Activated CD8-positive, alpha-beta memory T cell treated with anti-CD3 and anti-CD28 coated beads, Interleukin-2, amount 10 ng/mL, durations not matched to agents 7 days and 5 days (primary cell): ENCODE data around the gene AVPI1. TPM values are rescaled to one million over a fixed set of nuclear protein-coding genes. Genes with fewer than 3 reads are reported as not detected.

ENCODE experiments used
- ATAC-seq: fragments of 150-1000 bp; cut with Tn5 transposase; one replicate; pipeline ENCODE4 v1.10.0; 2021; ENCODE audit warnings: moderate library complexity
- CTCF ChIA-PET: fragments of 350-600 bp; sonication (Branson Sonifier 250); formaldehyde crosslinking; loops from one replicate; lab custom pipeline; 2021; ENCODE audit warnings: antibody characterized with exemption; lab: Charles Lee
- DNase-seq: peaks from one replicate; pipeline ENCODE4 v3.0.0-alpha.2; 2020
- H3K27ac Mint-ChIP-seq: one replicate; pipeline ENCODE4 v1.8.0; 2021; ENCODE audit warnings: mild to moderate bottlenecking, mixed read lengths
- H3K27me3 Mint-ChIP-seq: one replicate; pipeline ENCODE4 v1.8.0; 2021; ENCODE audit warnings: mixed read lengths
- H3K36me3 Mint-ChIP-seq: one replicate; pipeline ENCODE4 v1.8.0; 2021; ENCODE audit warnings: mild to moderate bottlenecking, mixed read lengths
- H3K4me1 Mint-ChIP-seq: one replicate; pipeline ENCODE4 v1.8.0; 2021; ENCODE audit warnings: mixed read lengths
- H3K4me3 Mint-ChIP-seq: one replicate; pipeline ENCODE4 v1.8.0; 2021; ENCODE audit warnings: mild to moderate bottlenecking, moderate library complexity, mixed read lengths
- H3K9me3 Mint-ChIP-seq: one replicate; pipeline ENCODE4 v1.8.0; 2022; ENCODE audit warnings: low read depth, mixed read lengths
- total RNA-seq, 2 experiments: library from RNA; stranded (reverse); gene quantifications; one replicate each; pipeline ENCODE4 v1.2.3, GENCODE V29; 2021

Gene AVPI1
- total RNA-seq, 2 experiments from 2014 or later = 1.8 to 1.9 TPM

DNA sequence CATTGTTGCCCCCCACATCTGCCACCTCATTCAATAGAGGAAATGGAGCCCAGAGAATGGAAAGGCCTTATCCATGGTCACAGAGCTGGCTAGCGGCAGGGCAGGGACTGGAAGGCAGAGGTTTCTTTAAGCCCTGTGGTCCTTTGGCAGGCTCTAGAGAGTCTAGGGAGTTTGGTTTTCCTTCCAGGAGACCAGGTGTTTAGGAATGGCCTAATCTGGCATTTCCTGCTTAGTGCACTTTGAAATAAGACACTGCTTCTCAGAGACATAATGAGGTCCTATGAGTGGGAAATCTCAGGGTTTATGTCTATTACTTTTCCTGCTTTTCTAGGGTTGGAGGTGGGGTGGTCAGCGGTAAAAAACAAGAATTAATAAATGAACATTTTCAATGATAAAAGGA lies 32.6 kb upstream of the AVPI1 start:
- DNase-seq (no peak), ATAC-seq (no peak)
- Mint-ChIP-seq H3K27ac (no peak overlapping the region), H3K9me3 (no peaks in the 10 kb centered on the region), H3K4me1 (peaks cover 3% of the 10 kb centered on the region), H3K27me3 (peaks cover 17% of the 10 kb centered on the region), H3K4me3 (no peak overlapping the region), H3K36me3 (no peaks in the 10 kb centered on the region)
- CTCF ChIA-PET = interaction anchor here (2.2 kb wide), 1 partner anchor 18 kb away, joined by 6 read pairs; no protein-coding TSS in a partner anchor

DNA sequence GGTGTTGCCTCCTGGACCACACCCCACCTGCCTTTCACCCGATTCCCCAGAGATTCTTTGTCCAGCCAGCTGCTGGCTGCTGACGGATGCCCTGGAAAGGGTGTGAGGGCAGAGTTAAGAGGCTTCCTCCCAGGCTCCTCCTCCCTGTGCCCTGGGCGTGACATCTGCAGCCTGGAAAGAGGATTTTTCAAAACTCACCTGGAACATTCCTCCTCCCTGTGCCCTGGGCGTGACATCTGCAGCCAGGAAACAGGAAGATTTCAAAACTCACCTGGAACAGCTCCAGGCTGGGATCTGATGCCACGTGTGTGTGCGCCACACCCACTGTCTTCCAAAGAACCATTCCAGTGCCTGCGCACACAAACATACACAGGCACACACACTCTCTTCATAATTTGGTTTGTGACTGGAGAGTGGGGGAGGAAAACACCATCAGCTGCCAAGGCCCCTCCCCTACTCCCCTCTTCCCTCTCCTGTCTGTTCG lies 31.7 kb upstream of the AVPI1 start:
- no peak overlapping the region for H3K4me3 Mint-ChIP-seq
- H3K9me3 Mint-ChIP-seq = no peaks in the 10 kb centered on the region
- peaks cover 5% of the 10 kb centered on the region for H3K4me1 Mint-ChIP-seq
- peaks cover 22% of the 10 kb centered on the region for H3K27me3 Mint-ChIP-seq
- H3K36me3 Mint-ChIP-seq = no peaks in the 10 kb centered on the region
- DNase-seq (no peak), ATAC-seq (no peak)
- H3K27ac Mint-ChIP-seq = no peak overlapping the region
- CTCF ChIA-PET = interaction anchor here (1.4 to 2.2 kb wide), 2 partner anchors 10 to 17 kb away, joined by 6 to 7 read pairs; no protein-coding TSS in a partner anchor

DNA sequence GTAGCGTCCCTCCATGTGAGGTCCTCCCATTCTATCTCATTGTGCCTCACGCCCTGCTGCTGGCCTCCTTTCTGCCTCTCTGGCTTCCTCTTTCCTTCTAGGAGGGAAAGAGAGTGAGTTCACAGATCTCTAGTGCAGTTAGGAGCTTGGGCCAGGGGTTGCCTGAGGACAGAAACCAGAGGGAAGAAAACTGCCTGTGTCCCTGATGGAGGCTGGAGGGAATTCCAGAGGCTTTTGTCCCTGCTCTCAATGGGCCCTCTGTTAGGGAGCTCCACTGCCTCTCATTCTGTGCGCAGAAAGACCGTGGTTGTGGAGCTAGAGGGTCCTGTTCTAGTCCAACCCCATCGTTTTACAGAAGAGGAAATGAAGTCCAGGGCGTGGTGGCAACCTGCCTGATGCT lies 31.1 kb upstream of the AVPI1 start:
- CTCF ChIA-PET = interaction anchor here (1.4 to 2.2 kb wide), 2 partner anchors 9 to 16 kb away, joined by 6 to 7 read pairs; no protein-coding TSS in a partner anchor
- DNase-seq (no peak), ATAC-seq (no peak)
- no peak overlapping the region for H3K27ac Mint-ChIP-seq
- H3K4me3 Mint-ChIP-seq = no peak overlapping the region
- H3K27me3 Mint-ChIP-seq = peaks cover 22% of the 10 kb centered on the region
- H3K36me3 Mint-ChIP-seq = no peaks in the 10 kb centered on the region
- H3K9me3 Mint-ChIP-seq = no peaks in the 10 kb centered on the region
- H3K4me1 Mint-ChIP-seq = peaks cover 5% of the 10 kb centered on the region

DNA sequence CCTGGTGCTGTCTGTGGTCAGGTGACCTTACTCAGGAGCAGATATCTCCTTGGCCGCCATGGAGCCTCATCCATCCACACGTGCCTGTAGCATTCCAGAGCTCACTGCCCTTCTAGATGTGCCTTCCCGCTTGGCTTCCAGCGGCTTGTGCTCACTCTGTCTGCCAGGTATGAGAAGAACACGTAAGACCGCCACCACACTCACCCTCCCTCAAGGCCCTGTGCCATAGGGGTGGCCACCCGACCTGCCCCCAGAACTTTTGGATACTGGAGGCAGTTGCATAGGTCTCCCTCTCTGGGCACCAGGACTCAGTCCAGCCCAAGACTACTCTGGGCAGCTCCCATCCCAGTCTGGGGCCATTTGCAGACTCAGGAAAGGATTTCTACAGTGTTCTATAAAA lies 30.6 kb upstream of the AVPI1 start:
- Mint-ChIP-seq H3K36me3 (no peaks in the 10 kb centered on the region), H3K27me3 (peaks cover 28% of the 10 kb centered on the region), H3K4me3 (no peak overlapping the region), H3K27ac (no peak overlapping the region), H3K9me3 (no peaks in the 10 kb centered on the region), H3K4me1 (peaks cover 11% of the 10 kb centered on the region)
- CTCF ChIA-PET = interaction anchor here (1.3 to 1.8 kb wide), 5 partner anchors 9 to 19 kb away, joined by 4 to 11 read pairs (median 7); partner anchors contain the start of gene ZFYVE27
- DNase-seq = no peak
- ATAC-seq = no peak

DNA sequence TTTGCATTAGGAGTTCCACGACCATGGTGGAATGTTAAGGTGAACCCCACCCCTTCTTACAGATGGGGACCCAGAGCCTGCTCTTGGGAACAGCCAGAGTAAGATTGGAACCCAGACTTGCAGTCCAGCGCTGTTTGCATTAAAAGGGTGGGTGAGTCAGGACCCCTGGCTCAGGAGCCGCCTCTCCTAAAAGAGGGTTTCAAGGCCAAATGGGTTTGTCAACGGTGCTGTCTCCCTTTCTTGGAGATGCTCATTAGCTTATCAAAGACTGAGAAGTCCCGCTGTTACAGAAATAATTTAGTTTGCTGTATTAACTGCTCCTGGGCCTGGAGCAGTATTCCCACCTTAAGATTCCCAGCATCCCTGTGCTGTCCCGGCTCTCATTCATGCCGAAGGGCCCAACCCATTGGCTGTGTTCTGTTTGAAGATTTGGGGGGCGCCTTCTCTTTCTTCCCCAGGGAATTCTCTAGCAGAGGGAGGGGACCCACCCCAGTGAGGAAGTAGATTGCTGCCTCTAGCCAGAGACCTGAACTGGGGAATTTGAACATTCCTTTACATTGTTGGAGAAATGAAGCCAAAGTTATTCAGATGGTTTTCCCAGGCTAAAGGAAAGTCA lies 28.3 kb upstream of the AVPI1 start:
- Mint-ChIP-seq H3K27me3 (peaks cover 34% of the 10 kb centered on the region), H3K4me3 (no peak overlapping the region), H3K27ac (no peak overlapping the region), H3K9me3 (no peaks in the 10 kb centered on the region), H3K4me1 (peaks cover 11% of the 10 kb centered on the region), H3K36me3 (no peaks in the 10 kb centered on the region)
- DNase-seq (no peak), ATAC-seq (no peak)
- CTCF ChIA-PET = interaction anchor here (1.4 to 15.3 kb wide), 3 partner anchors 10 to 14 kb away, joined by 4 to 355 read pairs (median 48); partner anchors contain the start of gene ZFYVE27

DNA sequence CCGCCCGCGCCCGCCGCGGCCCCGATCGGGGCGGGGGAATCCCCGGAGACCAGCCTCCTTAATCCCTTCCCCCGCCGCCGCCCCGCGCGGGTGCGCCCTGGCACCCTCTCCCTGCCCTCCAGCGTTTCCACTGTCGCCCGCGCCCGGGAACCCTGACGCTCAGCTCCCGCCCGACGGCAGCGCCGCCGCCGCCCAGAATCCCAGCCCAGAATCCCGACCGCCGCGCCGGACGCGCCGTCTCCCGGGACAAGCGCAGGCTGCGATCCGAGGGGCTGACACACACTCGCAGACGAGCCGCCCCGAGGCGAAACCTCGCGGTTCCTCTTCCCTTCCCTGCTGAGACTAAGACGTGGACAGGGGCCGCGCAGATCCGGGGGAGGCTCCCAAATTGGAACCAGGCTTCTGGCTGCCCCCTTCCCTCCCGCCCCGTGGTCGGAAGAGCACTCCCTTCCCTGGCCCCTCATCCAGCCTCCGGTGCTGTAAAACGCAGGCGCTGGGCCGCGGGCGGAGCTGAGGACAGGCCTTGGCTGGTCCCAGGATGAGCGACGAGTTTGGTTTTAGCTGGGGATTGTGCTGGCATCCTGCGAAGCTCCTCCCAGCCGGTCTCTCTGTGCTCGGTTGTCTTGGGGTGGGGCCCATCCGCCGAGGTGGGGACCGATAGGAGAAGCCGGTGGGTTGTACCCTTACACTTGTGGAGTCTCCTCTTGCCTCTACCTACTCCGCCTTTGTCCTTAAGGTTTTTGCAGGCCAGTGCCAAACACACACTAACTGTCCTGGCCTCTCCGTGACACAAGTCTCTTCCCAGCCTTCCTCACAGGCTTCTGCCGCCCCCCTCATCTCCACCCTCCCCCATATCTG lies 27.6 kb upstream of the AVPI1 start:
- peak overlapping the region; percentile 81 for H3K4me3 Mint-ChIP-seq
- no peak for DNase-seq

DNA sequence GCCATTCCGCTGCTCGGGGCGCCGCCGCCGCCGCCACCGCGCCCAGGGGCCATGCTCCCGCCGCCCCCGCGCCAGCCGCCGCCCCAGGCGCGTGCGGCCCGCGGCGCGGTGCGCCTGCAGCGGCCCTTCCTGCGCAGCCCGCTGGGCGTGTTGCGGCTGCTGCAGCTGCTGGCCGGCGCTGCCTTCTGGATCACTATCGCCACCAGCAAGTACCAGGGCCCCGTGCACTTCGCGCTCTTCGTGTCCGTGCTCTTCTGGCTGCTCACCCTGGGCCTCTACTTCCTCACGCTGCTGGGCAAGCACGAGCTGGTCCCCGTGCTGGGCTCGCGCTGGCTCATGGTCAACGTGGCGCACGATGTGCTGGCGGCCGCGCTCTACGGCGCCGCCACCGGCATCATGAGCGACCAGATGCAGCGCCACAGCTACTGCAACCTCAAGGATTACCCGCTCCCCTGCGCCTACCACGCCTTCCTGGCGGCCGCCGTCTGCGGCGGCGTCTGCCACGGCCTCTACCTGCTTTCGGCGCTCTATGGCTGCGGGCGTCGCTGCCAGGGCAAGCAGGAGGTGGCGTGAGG lies 26.9 kb upstream of the AVPI1 start:
- Mint-ChIP-seq H3K27ac (peak overlapping the region; percentile 78), H3K27me3 (peaks cover 46% of the 10 kb centered on the region), H3K9me3 (no peaks in the 10 kb centered on the region), H3K36me3 (no peaks in the 10 kb centered on the region), H3K4me1 (peaks cover 11% of the 10 kb centered on the region), H3K4me3 (peak overlapping the region; percentile 81)
- DNase-seq (peak; percentile 68), ATAC-seq (peak; percentile 83)
- CTCF ChIA-PET = interaction anchor here (0.6 to 15.3 kb wide), 4 partner anchors 9 to 38 kb away, joined by 3 to 355 read pairs (median 26); partner anchors contain the start of gene ZFYVE27

More for the DNA sequence above, 27.6 kb upstream of the AVPI1 start:
- CTCF ChIA-PET = interaction anchor here (1.4 to 15.3 kb wide), 3 partner anchors 10 to 15 kb away, joined by 4 to 355 read pairs (median 48); partner anchors contain the start of gene ZFYVE27
- H3K36me3 Mint-ChIP-seq = no peaks in the 10 kb centered on the region
- peaks cover 39% of the 10 kb centered on the region for H3K27me3 Mint-ChIP-seq
- no peaks in the 10 kb centered on the region for H3K9me3 Mint-ChIP-seq
- peaks cover 11% of the 10 kb centered on the region for H3K4me1 Mint-ChIP-seq
- ATAC-seq = peak; percentile 64
- no peak overlapping the region for H3K27ac Mint-ChIP-seq

DNA sequence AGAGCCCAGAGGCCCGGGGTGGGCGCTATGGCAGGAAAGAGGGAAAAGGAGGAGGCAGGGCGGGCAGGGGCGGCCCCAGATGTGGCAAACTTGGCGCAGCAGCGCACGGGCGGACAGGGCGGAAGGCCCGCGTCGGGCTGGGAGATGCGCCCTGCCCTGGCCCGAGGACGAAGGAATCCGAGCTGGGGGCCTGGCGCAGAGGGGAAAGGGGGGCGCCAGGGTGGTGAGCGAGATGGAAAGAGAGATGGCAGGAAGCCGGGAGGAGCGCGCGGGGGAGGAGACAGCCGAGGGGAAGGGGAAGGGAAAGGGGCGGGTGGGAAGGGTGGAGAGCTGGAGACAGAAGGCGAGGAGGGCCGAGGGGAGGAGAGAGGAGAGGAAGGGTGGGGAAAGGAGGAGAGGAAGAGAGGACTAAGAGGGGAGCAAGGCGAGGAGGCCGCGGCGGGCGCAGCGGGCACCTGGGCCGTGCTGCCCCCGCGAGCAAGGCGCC lies 26.3 kb upstream of the AVPI1 start, which contains the start of gene MARVELD1:
MARVELD1 (plus strand) TSS at position 392 of the 487 bp plus-strand sequence. CDS start 147 bp downstream, outside the sequence.
- Mint-ChIP-seq H3K36me3 (no peaks in the 10 kb centered on the region), H3K27ac (peak within 1 kb of the TSS; percentile 78), H3K4me1 (peaks cover 11% of the 10 kb centered on the region), H3K27me3 (peaks cover 48% of the 10 kb centered on the region), H3K4me3 (peak within 1 kb of the TSS; percentile 81), H3K9me3 (no peaks in the 10 kb centered on the region)
- DNase-seq = no peak
- CTCF ChIA-PET = interaction anchor here (0.6 to 15.3 kb wide), 3 partner anchors 12 to 38 kb away, joined by 3 to 355 read pairs (median 48); partner anchors contain the start of gene ZFYVE27
- no peak for ATAC-seq

DNA sequence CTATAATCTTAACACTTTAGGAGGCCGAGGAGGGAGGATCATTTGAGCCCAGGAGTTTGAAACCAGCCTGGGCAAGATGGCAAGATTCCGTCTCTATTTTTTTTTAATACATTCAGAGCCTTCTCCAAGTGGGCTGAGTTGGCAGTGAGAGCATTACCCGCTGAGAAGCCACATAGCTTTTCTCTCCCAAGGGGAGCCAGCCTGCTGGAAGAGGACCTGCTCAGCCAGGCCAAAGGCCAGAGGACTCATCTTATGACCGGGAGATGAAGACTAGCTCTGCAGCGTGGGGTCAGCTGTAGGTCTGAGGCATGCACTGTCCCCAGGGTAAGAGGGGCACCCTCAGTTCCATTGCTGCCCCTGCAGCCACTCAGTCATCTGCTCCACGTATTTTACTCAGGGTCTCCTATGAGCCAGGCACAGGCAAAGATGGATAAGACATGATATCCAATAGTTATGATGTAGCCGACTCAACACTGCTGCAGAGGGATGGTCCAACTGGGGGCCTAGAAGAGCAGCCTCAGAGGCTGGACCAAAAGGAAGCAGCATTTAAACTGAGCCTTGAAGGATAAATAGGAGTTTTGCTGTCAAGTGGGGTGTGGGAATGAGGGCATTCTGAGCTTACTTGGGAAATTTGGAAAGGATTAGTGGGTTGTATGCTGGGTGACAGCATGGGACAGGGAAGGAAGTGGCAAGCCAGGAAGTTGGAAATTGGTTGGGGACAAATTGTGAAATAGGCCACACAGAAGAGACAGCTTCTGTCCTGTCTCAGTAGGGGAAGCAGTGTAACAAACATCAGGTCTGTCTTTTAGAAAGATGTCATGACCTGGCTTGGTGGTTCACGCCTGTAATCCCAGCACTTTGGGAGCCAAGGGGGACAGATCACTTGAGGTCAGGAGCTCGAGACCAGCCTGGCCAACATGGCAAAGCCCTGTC lies 24.9 kb upstream of the AVPI1 start:
- Mint-ChIP-seq H3K4me1 (peaks cover 11% of the 10 kb centered on the region), H3K27me3 (peaks cover 50% of the 10 kb centered on the region), H3K36me3 (no peaks in the 10 kb centered on the region), H3K9me3 (no peaks in the 10 kb centered on the region), H3K27ac (no peak overlapping the region), H3K4me3 (peak overlapping the region; percentile 10)
- CTCF ChIA-PET = interaction anchor here (1.6 to 15.3 kb wide), 3 partner anchors 10 to 157 kb away, joined by 3 to 355 read pairs (median 48); partner anchors contain the start of gene ZFYVE27
- DNase-seq (no peak), ATAC-seq (no peak)

DNA sequence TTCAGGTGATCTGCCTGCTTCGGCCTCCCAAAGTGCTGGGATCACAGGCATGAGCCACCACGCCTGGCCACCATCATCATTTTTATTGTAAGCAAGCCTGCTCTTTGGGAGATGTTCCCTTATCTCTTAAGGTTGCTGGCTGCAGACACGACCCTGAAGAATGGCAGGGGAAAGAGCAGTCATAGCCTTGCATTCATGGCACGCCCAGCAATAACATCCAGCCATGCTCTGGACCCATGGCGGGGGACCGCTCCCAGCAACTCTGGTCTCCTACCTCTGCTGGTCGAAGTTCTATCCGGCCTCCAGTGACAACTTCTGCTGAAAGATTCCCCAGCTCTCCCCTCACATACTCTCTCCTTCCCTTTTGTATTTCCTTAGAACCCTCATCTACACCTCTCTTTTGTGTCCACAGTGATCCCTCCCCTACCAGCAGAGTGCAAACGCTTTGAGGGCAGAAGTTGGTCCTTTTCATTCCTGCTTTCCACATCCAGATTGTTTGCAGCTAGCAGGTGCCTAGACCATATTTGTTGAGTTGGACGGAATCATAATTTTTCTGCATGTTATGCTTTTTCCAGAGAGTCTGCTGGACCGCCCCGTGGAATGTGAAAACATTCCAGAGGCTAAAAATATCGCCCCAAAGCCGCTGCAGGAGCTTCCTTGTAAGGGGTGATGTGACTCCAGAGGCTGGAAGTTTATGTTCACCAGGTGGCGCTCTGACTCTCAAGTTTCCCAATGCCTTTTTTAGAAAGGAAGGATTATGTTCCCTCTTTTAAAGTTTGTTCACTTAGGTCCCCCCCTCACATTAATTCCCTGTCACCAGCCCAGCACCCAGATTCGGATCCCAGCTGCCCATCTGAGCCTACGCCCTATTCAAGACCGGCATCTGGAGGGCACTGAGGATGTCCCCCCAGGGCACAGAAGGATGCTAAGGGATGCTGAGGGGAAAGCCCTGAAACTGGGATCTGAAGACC lies 22.2 kb upstream of the AVPI1 start:
- CTCF ChIA-PET = interaction anchor here (0.6 to 15.3 kb wide), 16 partner anchors 8 to 317 kb away, joined by 3 to 355 read pairs (median 6); partner anchors contain the start of genes ANKRD2, AVPI1 and ZFYVE27
- H3K36me3 Mint-ChIP-seq = no peaks in the 10 kb centered on the region
- peaks cover 8% of the 10 kb centered on the region for H3K4me1 Mint-ChIP-seq
- DNase-seq (peak; percentile 57), ATAC-seq (no peak)
- H3K9me3 Mint-ChIP-seq = no peaks in the 10 kb centered on the region
- peaks cover 38% of the 10 kb centered on the region for H3K27me3 Mint-ChIP-seq
- H3K27ac Mint-ChIP-seq = no peak overlapping the region
- H3K4me3 Mint-ChIP-seq = no peak overlapping the region

DNA sequence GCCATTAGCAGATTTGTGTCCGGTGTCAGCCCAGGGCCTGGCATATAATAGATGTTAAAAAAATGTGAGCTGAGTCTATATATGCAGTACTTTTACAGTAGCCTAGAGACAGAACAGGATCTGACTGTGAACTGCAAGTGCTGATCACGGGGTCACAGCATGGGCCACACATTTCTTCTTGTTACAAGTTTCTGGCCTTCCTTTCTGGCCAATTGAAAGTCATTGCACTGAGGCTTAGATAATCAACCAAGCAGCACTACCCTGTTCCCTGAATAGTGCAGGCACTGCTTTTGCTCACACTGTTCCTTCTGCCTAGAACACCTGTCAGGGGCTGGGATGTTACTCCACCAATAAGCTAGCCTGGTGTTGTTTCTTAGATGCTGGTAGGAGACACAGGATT lies 21.1 kb upstream of the AVPI1 start:
- CTCF ChIA-PET = interaction anchor here (0.6 to 15.3 kb wide), 10 partner anchors 20 to 318 kb away, joined by 3 to 355 read pairs (median 3); partner anchors contain the start of genes AVPI1 and ZFYVE27
- H3K9me3 Mint-ChIP-seq = no peaks in the 10 kb centered on the region
- no peak overlapping the region for H3K27ac Mint-ChIP-seq
- peaks cover 44% of the 10 kb centered on the region for H3K27me3 Mint-ChIP-seq
- no peak for DNase-seq
- H3K4me1 Mint-ChIP-seq = peaks cover 5% of the 10 kb centered on the region
- ATAC-seq = no peak
- H3K36me3 Mint-ChIP-seq = no peaks in the 10 kb centered on the region
- H3K4me3 Mint-ChIP-seq = no peak overlapping the region
